LHCN-M2 (cell line): ENCODE measurements around the gene BEX1. TPM values are rescaled to one million over a fixed set of nuclear protein-coding genes. Genes with fewer than 3 reads are reported as not detected.
"Not testable (repeated sequence)": the region's sequence is repeated elsewhere in the genome, so short reads cannot be mapped to it uniquely, and the experiment has no call there.

Source experiments
- DNase-seq: peaks from one replicate; pipeline ENCODE4 v3.0.0-alpha.2; 2012; ENCODE audit warnings: low read depth
- polyA plus RNA-seq: library from polyadenylated mRNA; unstranded; fragments of >200 nt; gene quantifications from one replicate; pipeline ENCODE4 v1.2.1, GENCODE V29; 2012; ENCODE audit warnings: missing spikeins
- total RNA-seq: library from RNA; depleted of rRNA; stranded (reverse); fragments of >200 nt; gene quantifications from 2 replicates; pipeline ENCODE4 v1.2.3, GENCODE V29; 2014; rRNA removed

BEX1 gene
- 11.0 and 11.5 TPM in 2 replicates for total RNA-seq
- polyA plus RNA-seq = 13.4 TPM

GRCh38 chrX:103063918-103064434 lies at the start of gene BEX1:
TSS of gene BEX1 (minus strand) at chrX:103064171. CDS start at chrX:103063274, 897 bp downstream.
- peak; percentile 27 for DNase-seq

DNA sequence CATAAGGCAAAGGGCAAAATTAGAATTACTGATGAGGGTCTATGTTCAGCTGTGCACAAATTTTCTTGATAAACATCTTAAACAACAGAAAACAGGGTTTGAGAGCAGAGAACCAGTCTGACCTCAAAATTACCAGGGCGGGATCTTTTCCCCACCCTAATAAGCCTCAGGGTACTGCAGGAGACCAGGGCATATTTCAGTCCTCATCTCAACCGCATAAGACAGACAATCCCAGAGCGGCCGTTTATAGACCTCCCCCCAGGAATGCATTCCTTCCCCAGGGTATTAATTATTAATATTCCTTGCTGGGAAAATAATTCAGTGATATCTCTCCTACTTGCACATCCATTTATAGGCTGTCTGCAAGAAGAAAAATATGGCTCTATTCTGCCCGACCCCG lies 45.5 kb upstream of the BEX1 start:
- DNase-seq = not testable (repeated sequence)

DNA sequence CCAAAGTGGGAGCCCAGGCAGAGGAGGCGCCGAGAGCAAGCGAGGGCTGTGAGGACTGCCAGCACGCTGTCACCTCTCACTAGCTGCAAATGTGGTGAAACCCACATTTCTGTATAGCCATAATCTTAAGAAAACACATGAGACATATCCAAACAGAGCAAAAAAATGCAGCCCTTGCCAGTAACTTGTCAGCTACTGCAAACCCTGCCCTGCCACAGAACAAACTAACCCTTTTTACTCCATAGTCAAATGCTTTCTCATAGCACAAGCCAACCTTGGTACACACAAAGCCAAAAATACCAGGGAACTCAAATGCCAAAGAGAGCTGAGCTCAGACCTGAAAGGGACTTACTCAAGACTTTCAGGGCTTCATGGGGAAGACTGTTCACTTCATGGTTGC lies 43.9 kb upstream of the BEX1 start:
- no peak for DNase-seq

GRCh38 chrX:103107227-103107737 lies 43.3 kb upstream of the BEX1 start:
- DNase-seq = not testable (repeated sequence)

GRCh38 chrX:103104370-103104769 lies 40.4 kb upstream of the BEX1 start:
- not testable (repeated sequence) for DNase-seq

DNA sequence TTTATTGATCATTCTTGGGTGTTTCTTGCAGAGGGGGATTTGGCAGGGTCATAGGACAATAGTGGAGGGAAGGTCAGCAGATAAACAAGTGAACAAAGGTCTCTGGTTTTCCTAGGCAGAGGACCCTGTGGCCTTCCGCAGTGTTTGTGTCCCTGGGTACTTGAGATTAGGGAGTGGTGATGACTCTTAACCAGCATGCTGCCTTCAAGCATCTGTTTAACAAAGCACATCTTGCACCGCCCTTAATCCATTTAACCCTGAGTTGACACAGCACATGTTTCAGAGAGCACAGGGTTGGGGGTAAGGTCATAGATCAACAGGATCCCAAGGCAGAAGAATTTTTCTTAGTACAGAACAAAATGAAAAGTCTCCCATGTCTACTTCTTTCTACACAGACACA lies 39.9 kb upstream of the BEX1 start:
- DNase-seq = not testable (repeated sequence)

GRCh38 chrX:103101299-103102042 lies 37.5 kb upstream of the BEX1 start:
- DNase-seq = no peak

DNA sequence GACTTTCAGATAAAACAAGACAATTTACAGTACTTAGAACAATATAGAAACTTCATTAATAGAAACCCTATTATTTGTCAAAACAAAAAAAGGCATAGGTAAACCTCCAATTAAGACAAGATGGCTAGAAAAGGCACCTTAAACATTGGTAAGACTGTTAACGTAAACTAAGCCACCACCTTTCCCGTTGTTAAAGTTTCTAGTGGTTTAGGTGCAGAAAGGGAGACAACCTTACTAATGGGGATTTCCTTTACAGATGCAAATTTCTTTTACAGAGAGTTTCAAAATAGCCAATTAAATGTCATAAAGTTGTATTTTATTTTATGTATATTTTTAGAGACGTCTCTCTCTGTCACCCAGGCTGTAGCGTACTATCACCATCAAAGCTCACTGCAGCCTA lies 36.5 kb upstream of the BEX1 start:
- no peak for DNase-seq

GRCh38 chrX:103099691-103100090 lies 35.7 kb upstream of the BEX1 start:
- DNase-seq = no peak

- DNase-seq = no peak
Observed at GRCh38 chrX:103098488-103098887, 34.5 kb upstream of the BEX1 start.

GRCh38 chrX:103092942-103093341 lies 29.0 kb upstream of the BEX1 start, which contains the start of gene NXF3:
TSS of gene NXF3 (minus strand) at chrX:103093143. CDS start at chrX:103093023, 120 bp downstream.
- no peak for DNase-seq

DNA sequence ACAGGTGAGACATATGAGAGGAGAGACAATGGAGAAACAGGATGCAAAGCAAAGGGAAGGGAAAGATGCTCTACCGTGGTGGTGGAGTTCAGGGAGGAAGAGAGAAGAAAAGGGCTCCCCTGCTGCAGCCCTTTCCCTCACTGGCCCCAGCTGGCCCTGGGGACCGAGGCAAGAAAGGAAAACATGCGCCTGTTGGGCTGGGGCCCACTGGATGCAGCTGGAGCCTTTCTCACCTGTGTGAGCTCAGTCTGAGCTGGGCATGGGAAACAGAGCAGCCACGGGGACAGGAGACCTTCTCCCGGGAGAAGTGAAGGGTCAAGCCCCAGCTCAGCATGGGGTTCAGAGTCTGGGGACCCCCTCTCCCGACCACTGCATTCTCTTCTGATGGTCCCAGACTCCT lies 17.1 kb upstream of the BEX1 start:
- DNase-seq = no peak

GRCh38 chrX:103073467-103073866 lies 9.5 kb upstream of the BEX1 start:
- peak; percentile 41 for DNase-seq

GRCh38 chrX:103066606-103067005 lies 2.6 kb upstream of the BEX1 start:
- DNase-seq = peak; percentile 45

- peak; percentile 41 for DNase-seq
Observed at GRCh38 chrX:103063191-103063845, 653 bp downstream of the BEX1 start.

GRCh38 chrX:103061486-103061885 lies 2.5 kb downstream of the BEX1 start:
- no peak for DNase-seq

GRCh38 chrX:103056902-103057301 lies 7.1 kb downstream of the BEX1 start:
- no peak for DNase-seq

GRCh38 chrX:103052625-103053024 lies 11.3 kb downstream of the BEX1 start:
- DNase-seq = no peak

DNA sequence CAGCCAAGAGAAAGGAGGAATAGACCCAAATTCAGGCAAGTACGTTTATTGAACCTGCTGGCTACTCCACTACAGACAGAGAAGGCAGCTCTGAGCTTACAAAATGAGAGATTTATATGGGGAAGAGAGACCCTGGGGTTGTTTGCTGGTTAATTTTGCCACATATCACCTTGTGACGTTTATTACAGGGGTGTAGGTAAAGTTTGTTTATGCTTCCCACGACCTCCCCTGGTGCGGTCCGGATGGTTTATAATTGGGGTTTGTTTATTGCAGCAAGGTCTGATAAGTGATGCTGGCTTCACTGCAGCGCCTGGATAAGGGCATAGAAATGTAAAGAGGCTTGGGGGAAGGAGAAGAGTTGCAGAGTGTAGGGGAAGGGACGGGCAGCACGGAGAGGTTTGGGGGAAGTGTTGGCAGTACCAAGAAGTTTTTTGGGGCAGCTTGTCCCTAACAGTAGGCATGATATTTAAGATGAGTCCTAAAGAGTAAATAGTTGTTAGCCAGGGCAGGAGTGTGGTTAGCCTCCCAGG lies 12.6 kb downstream of the BEX1 start:
- DNase-seq = no peak

GRCh38 chrX:103033371-103033770 lies 30.6 kb downstream of the BEX1 start:
- not testable (repeated sequence) for DNase-seq

- peak; percentile 2 for DNase-seq
Observed at GRCh38 chrX:103017542-103017941, 46.4 kb downstream of the BEX1 start.

DNA sequence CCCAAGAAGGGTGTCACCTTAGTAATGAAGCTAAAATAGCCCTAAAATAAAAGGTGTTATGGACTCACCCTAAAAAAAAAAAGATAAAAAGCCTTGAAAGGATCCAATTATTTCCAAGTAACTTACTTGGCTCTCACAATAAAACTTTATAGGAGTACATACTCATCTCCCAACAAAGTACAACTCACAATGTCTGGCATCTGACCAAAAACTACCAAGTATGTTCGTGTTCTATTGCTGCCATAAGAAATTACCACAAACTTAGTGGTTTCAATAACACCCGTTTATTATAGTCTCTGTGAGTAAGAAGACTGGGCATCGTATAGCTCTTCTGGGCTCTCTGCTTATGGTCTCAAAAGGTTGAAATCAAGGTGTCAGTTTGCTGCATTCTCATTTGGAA lies 51.0 kb downstream of the BEX1 start:
- DNase-seq = no peak
